Activated T-cell treated with anti-CD3 and anti-CD28 coated beads, Interleukin-2, amount 50 U/mL, for 4 hours (primary cell): ENCODE results near the gene GMDS. TPM values are rescaled to one million over a fixed set of nuclear protein-coding genes. Genes with fewer than 3 reads are reported as not detected.

ENCODE experiments used
- ATAC-seq, 2 donors: fragments of 200-7000 bp; cut with Tn5 transposase; one replicate each; pipeline ENCODE4 v1.10.0; 2021
- DNase-seq: peaks from one replicate; pipeline ENCODE4 v3.0.0-alpha.2; 2020
- H3K27me3 Mint-ChIP-seq: one replicate; pipeline ENCODE4 v1.8.0; 2021; ENCODE audit warnings: low read depth, mixed read lengths
- H3K36me3 Mint-ChIP-seq: one replicate; pipeline ENCODE4 v1.8.0; 2022; ENCODE audit warnings: mixed read lengths; ENCODE audit not compliant: insufficient read depth
- H3K4me1 Mint-ChIP-seq: one replicate; pipeline ENCODE4 v1.8.0; 2021; ENCODE audit warnings: low read depth, mixed read lengths
- H3K4me3 Mint-ChIP-seq: one replicate; pipeline ENCODE4 v1.8.0; 2021; ENCODE audit warnings: mild to moderate bottlenecking, moderate library complexity, mixed read lengths
- H3K9me3 Mint-ChIP-seq: one replicate; pipeline ENCODE4 v1.8.0; 2021; ENCODE audit warnings: mixed read lengths
- total RNA-seq, 3 donors: library from RNA; stranded (reverse); gene quantifications; one replicate each; pipeline ENCODE4 v1.2.1, GENCODE V29; 2021

Gene GMDS
- 10 to 100 TPM; 38.9 to 48.0 (median 43.9) TPM for total RNA-seq

- peaks cover 12% of the 10 kb centered on the region for H3K36me3 Mint-ChIP-seq
- peak; percentile 95 to 97 for ATAC-seq
- no peaks in the 10 kb centered on the region for H3K9me3 Mint-ChIP-seq
Observed at GRCh38 chr6:2245103-2245876, at the start of gene GMDS. Gene GMDS (minus strand): TSS chr6:2245605.

GRCh38 chr6:2285510-2285909 lies 40.1 kb upstream of the GMDS start:
- H3K9me3 Mint-ChIP-seq: peaks cover 49% of the 10 kb centered on the region
- no peaks in the 10 kb centered on the region for H3K4me1 Mint-ChIP-seq
- H3K27me3 Mint-ChIP-seq: no peaks in the 10 kb centered on the region
- no peak overlapping the region for H3K4me3 Mint-ChIP-seq
- ATAC-seq: no peak
- no peak for DNase-seq
- H3K36me3 Mint-ChIP-seq: peaks cover 36% of the 10 kb centered on the region

More at GRCh38 chr6:2245103-2245876, at the start of gene GMDS:
- Mint-ChIP-seq H3K27me3 (no peaks in the 10 kb centered on the region), H3K4me1 (peaks cover 54% of the 10 kb centered on the region), H3K4me3 (peak within 1 kb of the TSS; percentile 93)
- DNase-seq: peak; percentile 76

- peaks cover 22% of the 10 kb centered on the region for H3K9me3 Mint-ChIP-seq
- ATAC-seq (no peak), DNase-seq (no peak)
- H3K27me3 Mint-ChIP-seq: no peaks in the 10 kb centered on the region
- H3K4me3 Mint-ChIP-seq: no peak overlapping the region
- no peaks in the 10 kb centered on the region for H3K4me1 Mint-ChIP-seq
- H3K36me3 Mint-ChIP-seq: peaks cover 62% of the 10 kb centered on the region
Observed at GRCh38 chr6:2275892-2276242, 30.5 kb upstream of the GMDS start.

- H3K36me3 Mint-ChIP-seq: peaks cover 61% of the 10 kb centered on the region
- H3K4me1 Mint-ChIP-seq: no peaks in the 10 kb centered on the region
- peaks cover 16% of the 10 kb centered on the region for H3K9me3 Mint-ChIP-seq
- ATAC-seq (no peak), DNase-seq (no peak)
- no peak overlapping the region for H3K4me3 Mint-ChIP-seq
- no peaks in the 10 kb centered on the region for H3K27me3 Mint-ChIP-seq
Observed at GRCh38 chr6:2274981-2275891, 29.8 kb upstream of the GMDS start.

- Mint-ChIP-seq H3K27me3 (no peaks in the 10 kb centered on the region), H3K9me3 (no peaks in the 10 kb centered on the region), H3K36me3 (peaks cover 56% of the 10 kb centered on the region), H3K4me1 (no peaks in the 10 kb centered on the region), H3K4me3 (no peak overlapping the region)
- ATAC-seq (no peak), DNase-seq (no peak)
Observed at GRCh38 chr6:2272696-2273095, 27.3 kb upstream of the GMDS start.

GRCh38 chr6:2270054-2270453 lies 24.6 kb upstream of the GMDS start:
- Mint-ChIP-seq H3K9me3 (no peaks in the 10 kb centered on the region), H3K27me3 (no peaks in the 10 kb centered on the region), H3K4me1 (no peaks in the 10 kb centered on the region), H3K36me3 (peaks cover 51% of the 10 kb centered on the region), H3K4me3 (no peak overlapping the region)
- DNase-seq (no peak), ATAC-seq (no peak)

- no peaks in the 10 kb centered on the region for H3K4me1 Mint-ChIP-seq
- no peaks in the 10 kb centered on the region for H3K9me3 Mint-ChIP-seq
- no peak for DNase-seq
- H3K4me3 Mint-ChIP-seq: no peak overlapping the region
- no peak for ATAC-seq
- H3K36me3 Mint-ChIP-seq: peaks cover 33% of the 10 kb centered on the region
- H3K27me3 Mint-ChIP-seq: no peaks in the 10 kb centered on the region
Observed at GRCh38 chr6:2266841-2267240, 21.4 kb upstream of the GMDS start.

GRCh38 chr6:2266031-2266795 lies 20.8 kb upstream of the GMDS start:
- Mint-ChIP-seq H3K9me3 (no peaks in the 10 kb centered on the region), H3K36me3 (peaks cover 35% of the 10 kb centered on the region), H3K27me3 (no peaks in the 10 kb centered on the region), H3K4me3 (no peak overlapping the region), H3K4me1 (no peaks in the 10 kb centered on the region)
- no peak for ATAC-seq
- no peak for DNase-seq

- H3K4me3 Mint-ChIP-seq: no peak overlapping the region
Observed at GRCh38 chr6:2264932-2265331, 19.5 kb upstream of the GMDS start.

GRCh38 chr6:2263896-2264295 lies 18.5 kb upstream of the GMDS start:
- H3K4me1 Mint-ChIP-seq: no peaks in the 10 kb centered on the region

More at GRCh38 chr6:2264932-2265331, 19.5 kb upstream of the GMDS start:
- ATAC-seq: no peak
- no peak for DNase-seq
- Mint-ChIP-seq H3K27me3 (no peaks in the 10 kb centered on the region), H3K36me3 (peaks cover 24% of the 10 kb centered on the region), H3K9me3 (no peaks in the 10 kb centered on the region), H3K4me1 (no peaks in the 10 kb centered on the region)

GRCh38 chr6:2259574-2259973 lies 14.2 kb upstream of the GMDS start:
- ATAC-seq: no peak
- no peaks in the 10 kb centered on the region for H3K27me3 Mint-ChIP-seq
- H3K36me3 Mint-ChIP-seq: peaks cover 47% of the 10 kb centered on the region
- DNase-seq: no peak
- H3K4me3 Mint-ChIP-seq: no peak overlapping the region
- no peaks in the 10 kb centered on the region for H3K9me3 Mint-ChIP-seq
- H3K4me1 Mint-ChIP-seq: no peaks in the 10 kb centered on the region

More at GRCh38 chr6:2263896-2264295, 18.5 kb upstream of the GMDS start:
- Mint-ChIP-seq H3K9me3 (no peaks in the 10 kb centered on the region), H3K4me3 (no peak overlapping the region), H3K27me3 (no peaks in the 10 kb centered on the region), H3K36me3 (peaks cover 27% of the 10 kb centered on the region)
- DNase-seq (no peak), ATAC-seq (no peak)

- peaks cover 49% of the 10 kb centered on the region for H3K36me3 Mint-ChIP-seq
- DNase-seq: no peak
- no peak overlapping the region for H3K4me3 Mint-ChIP-seq
- ATAC-seq: no peak
- no peaks in the 10 kb centered on the region for H3K4me1 Mint-ChIP-seq
- H3K9me3 Mint-ChIP-seq: no peaks in the 10 kb centered on the region
- H3K27me3 Mint-ChIP-seq: no peaks in the 10 kb centered on the region
Observed at GRCh38 chr6:2259002-2259494, 13.6 kb upstream of the GMDS start.

GRCh38 chr6:2258112-2258511 lies 12.7 kb upstream of the GMDS start:
- Mint-ChIP-seq H3K4me3 (no peak overlapping the region), H3K36me3 (peaks cover 52% of the 10 kb centered on the region), H3K9me3 (no peaks in the 10 kb centered on the region), H3K27me3 (no peaks in the 10 kb centered on the region), H3K4me1 (no peaks in the 10 kb centered on the region)
- ATAC-seq: no peak
- no peak for DNase-seq

GRCh38 chr6:2257363-2257762 lies 12.0 kb upstream of the GMDS start:
- Mint-ChIP-seq H3K4me1 (no peaks in the 10 kb centered on the region), H3K27me3 (no peaks in the 10 kb centered on the region), H3K4me3 (no peak overlapping the region), H3K36me3 (peaks cover 50% of the 10 kb centered on the region), H3K9me3 (no peaks in the 10 kb centered on the region)
- DNase-seq: no peak
- no peak for ATAC-seq
